Measurements from ENCODE around the gene ZBTB8A.
"Not testable (repeated sequence)": the region's sequence is repeated elsewhere in the genome, so short reads cannot be mapped to it uniquely, and the experiment has no call there.

ZBTB8A gene

GRCh38 chr1:32538887-32539583, at the start of gene ZBTB8A:
TSS of gene ZBTB8A (plus strand) at chr1:32539427. CDS start at chr1:32592932, 53,505 bp downstream.
- DNase-seq, result peak; percentile 83

- DNase-seq, result no peak
Measured at GRCh38 chr1:32489774-32490454, 49.3 kb upstream of the ZBTB8A start.

GRCh38 chr1:32491386-32491785, 47.8 kb upstream of the ZBTB8A start:
- DNase-seq, result no peak

- DNase-seq, result no peak
Measured at GRCh38 chr1:32494196-32494595, 45.0 kb upstream of the ZBTB8A start.

GRCh38 chr1:32494711-32495337, 44.4 kb upstream of the ZBTB8A start:
- no peak for DNase-seq

- DNase-seq, result no peak
Measured at GRCh38 chr1:32496127-32496526, 43.1 kb upstream of the ZBTB8A start.

- no peak for DNase-seq
Measured at GRCh38 chr1:32498751-32499150, 40.5 kb upstream of the ZBTB8A start.

- DNase-seq, result peak; percentile 78
Measured at GRCh38 chr1:32500387-32501209, 38.6 kb upstream of the ZBTB8A start.

GRCh38 chr1:32501865-32502264, 37.4 kb upstream of the ZBTB8A start:
- no peak for DNase-seq

- no peak for DNase-seq
Measured at GRCh38 chr1:32503153-32503552, 36.1 kb upstream of the ZBTB8A start.

- DNase-seq, result no peak
Measured at GRCh38 chr1:32507021-32507420, 32.2 kb upstream of the ZBTB8A start.

GRCh38 chr1:32508761-32509160, 30.5 kb upstream of the ZBTB8A start:
- no peak for DNase-seq

GRCh38 chr1:32509939-32510338, 29.3 kb upstream of the ZBTB8A start:
- DNase-seq, result no peak

GRCh38 chr1:32516402-32516801, 22.8 kb upstream of the ZBTB8A start:
- DNase-seq, result no peak

GRCh38 chr1:32518976-32519375, 20.3 kb upstream of the ZBTB8A start:
- DNase-seq, result no peak

- no peak for DNase-seq
Measured at GRCh38 chr1:32521165-32521564, 18.1 kb upstream of the ZBTB8A start.

GRCh38 chr1:32525053-32525452, 14.2 kb upstream of the ZBTB8A start:
- DNase-seq, result no peak

GRCh38 chr1:32525661-32526444, 13.4 kb upstream of the ZBTB8A start:
- DNase-seq, result no peak

GRCh38 chr1:32528550-32528949, 10.7 kb upstream of the ZBTB8A start:
- DNase-seq, result not testable (repeated sequence)

- no peak for DNase-seq
Measured at GRCh38 chr1:32533792-32534327, 5.4 kb upstream of the ZBTB8A start.

- DNase-seq, result no peak
Measured at GRCh38 chr1:32536117-32536516, 3.1 kb upstream of the ZBTB8A start.

GRCh38 chr1:32536764-32537163, 2.5 kb upstream of the ZBTB8A start:
- DNase-seq, result no peak

Measured in right forelimb (tissue), 1 donor.